Subcutaneous adipose tissue (tissue), 4 donors: ENCODE data around the gene MGAT5. TPM values are rescaled to one million over a fixed set of nuclear protein-coding genes. Genes with fewer than 3 reads are reported as not detected.

ENCODE experiments used
- CTCF ChIP-seq: fragments of 450-650 bp; IDR thresholded peaks from one replicate; pipeline ENCODE4 v1.5.1; 2016; ENCODE audit warnings: low read depth, mild to moderate bottlenecking, control low read depth, antibody characterized with exemption, moderate library complexity
- total RNA-seq, 4 donors: library from RNA; depleted of rRNA; stranded (reverse); fragments of >200 nt; gene quantifications; one replicate each; pipeline ENCODE4 v1.1.0, GENCODE V29; 2016

MGAT5 gene
- total RNA-seq, 4 donors from 2014 or later, result 22.0 to 42.8 (median 32.2) TPM

DNA sequence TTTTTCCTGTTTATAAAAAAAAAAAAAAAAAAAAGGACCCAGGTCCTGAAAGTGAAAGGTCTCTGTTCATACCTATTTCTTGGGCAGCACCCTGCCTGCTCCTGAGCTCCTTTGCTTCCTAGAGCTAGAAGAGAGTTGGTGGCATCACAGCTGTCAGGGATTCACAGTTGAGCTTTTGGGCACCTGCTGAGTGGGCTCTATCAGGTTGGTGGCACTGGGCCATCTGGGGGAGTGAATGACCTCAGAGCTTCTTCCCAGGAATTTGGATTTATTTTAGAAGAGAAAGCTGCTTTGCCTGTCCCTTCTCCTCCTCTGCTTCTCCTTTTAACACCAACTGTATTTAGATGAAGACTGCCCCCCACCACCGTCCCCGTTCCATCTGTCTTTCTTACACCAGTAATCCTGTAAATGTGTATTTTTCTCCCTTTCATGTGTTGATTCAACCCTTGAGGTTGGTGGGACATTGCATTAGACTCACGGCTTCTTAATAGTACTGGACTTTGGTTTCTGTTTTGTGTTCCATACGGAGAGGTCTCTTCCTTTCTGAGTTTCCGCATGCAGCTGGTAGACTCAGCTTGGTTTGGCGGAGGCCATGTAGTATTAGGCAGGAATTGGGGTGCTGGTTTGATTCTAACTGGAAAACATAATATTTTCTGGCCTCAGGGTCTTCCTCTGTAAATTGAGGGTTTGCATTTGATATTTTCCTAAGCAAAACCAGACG lies 7.6 kb upstream of the MGAT5 start:
- no peak for TF ChIP-seq CTCF

DNA sequence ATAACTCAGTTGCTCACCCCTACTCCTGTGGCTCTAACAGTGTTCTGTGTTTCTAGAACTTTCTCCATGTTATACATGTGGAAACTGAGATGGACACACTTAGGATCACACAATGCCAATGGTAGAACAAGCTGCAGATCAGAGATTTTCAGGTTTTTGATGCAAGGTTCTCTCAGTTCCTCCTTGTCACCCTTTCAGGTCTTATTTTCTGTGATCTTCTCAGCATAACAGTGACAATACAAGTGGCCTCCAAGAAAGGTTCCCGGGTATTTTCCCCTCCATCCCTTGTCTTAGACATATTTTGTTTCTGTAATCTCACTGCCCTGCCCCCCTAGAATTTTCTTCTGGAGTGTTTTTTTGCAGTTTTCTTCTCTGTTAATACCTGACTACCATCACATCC lies 6.2 kb upstream of the MGAT5 start:
- TF ChIP-seq CTCF, result no peak

DNA sequence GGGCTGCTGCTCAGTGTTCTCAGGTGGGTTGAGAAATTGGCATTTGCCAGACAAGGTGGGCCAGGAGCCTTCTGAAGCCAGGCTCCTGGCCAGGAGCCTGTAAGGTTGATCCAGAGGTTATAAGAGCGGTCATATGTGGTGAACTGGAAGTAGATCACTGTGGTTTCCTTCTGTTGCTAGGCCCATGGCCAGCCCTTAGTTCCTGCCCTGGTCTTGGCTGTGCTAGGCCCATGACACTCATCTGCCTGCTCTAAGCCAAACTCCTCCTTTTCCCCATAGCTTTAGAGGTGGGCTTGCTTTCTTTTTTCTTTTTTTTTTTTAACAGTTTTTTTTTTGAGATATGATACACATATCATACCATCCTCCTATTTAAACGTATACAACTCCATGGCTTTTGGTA lies 5.0 kb upstream of the MGAT5 start:
- no peak for TF ChIP-seq CTCF

- no peak for TF ChIP-seq CTCF
Measured at GRCh38 chr2:134249755-134250154, 4.1 kb upstream of the MGAT5 start.

DNA sequence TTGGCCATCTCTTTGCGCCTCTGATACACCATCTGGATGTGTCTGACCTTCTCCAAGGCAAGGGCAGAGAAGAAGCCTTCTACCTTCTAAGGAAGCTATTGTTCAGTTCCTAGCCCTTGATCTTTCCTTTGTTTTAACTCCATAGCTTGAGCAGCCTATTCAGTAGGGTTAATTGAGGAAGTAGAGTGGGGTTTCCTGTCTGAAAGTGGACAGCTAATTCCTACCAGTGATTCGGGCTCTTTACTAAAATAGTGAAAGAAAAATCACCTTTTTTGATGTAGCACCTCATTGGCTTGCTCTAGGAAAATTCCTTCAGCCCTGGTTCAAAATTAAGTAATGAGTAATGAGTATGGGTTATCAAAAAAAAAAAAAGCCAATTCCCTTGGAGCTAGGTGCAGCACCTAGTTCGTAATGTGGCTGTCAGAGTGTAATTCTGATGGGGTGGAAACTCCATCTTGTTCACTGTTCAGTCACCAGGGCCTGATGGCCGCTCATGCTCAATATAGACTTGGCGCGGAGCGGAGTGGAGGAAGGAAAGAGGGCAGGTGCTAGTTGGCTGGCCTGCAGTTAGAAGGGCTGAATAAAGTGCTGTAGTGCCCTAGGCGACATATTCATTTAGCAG lies 2.9 kb upstream of the MGAT5 start:
- TF ChIP-seq CTCF, result no peak

- no peak for TF ChIP-seq CTCF
Measured at GRCh38 chr2:134252092-134252750, 1.7 kb upstream of the MGAT5 start.

- TF ChIP-seq CTCF, result no peak
Measured at GRCh38 chr2:134253117-134253704, 661 bp upstream of the MGAT5 start.
